HepG2 (cell line): ENCODE results near the gene HNRNPC. TPM values are rescaled to one million over a fixed set of nuclear protein-coding genes. Genes with fewer than 3 reads are reported as not detected.

Source experiments
- AGO2 ChIP-seq: fragments of 200-400 bp; formaldehyde crosslinking; optimal IDR thresholded peaks from 2 replicates; pipeline ENCODE3; 2017; ENCODE audit warnings: mild to moderate bottlenecking, low read depth, low read length, moderate library complexity
- CCDC6 ChIP-seq: sonication (generic); formaldehyde crosslinking; IDR thresholded peaks from 2 replicates; pipeline ENCODE4 v1.8.1; 2022; ENCODE audit warnings: mild to moderate bottlenecking, missing genetic modification reagents, moderate library complexity
- CHCHD3 ChIP-seq: sonication (generic); formaldehyde crosslinking; IDR thresholded peaks from 2 replicates; pipeline ENCODE4 v1.8.0; 2022; ENCODE audit warnings: mild to moderate bottlenecking, missing genetic modification reagents, moderate library complexity
- KLF11 ChIP-seq: IDR thresholded peaks from 2 replicates; pipeline ENCODE4 v1.6.1; 2016; ENCODE audit warnings: missing compliant biosample characterization
- MEIS1 ChIP-seq: sonication (generic); formaldehyde crosslinking; IDR thresholded peaks from 2 replicates; pipeline ENCODE4 v1.9.0; 2021; ENCODE audit warnings: mild to moderate bottlenecking, missing genetic modification reagents, moderate library complexity, borderline replicate concordance
- NRL ChIP-seq: sonication (generic); formaldehyde crosslinking; IDR thresholded peaks from 2 replicates; pipeline ENCODE4 v1.5.0; 2020; ENCODE audit warnings: missing genetic modification reagents, mild to moderate bottlenecking, moderate library complexity, borderline replicate concordance
- PAF1 ChIP-seq: IDR thresholded peaks from 2 replicates; pipeline ENCODE4 v1.6.1; 2016; ENCODE audit warnings: missing genetic modification reagents, missing compliant biosample characterization
- SRSF4 ChIP-seq: fragments of 200-400 bp; formaldehyde crosslinking; IDR thresholded peaks from one replicate; pipeline ENCODE4 v1.6.1; 2018; ENCODE audit warnings: mild to moderate bottlenecking, low read depth, low read length, moderate library complexity; ENCODE audit not compliant: poor library complexity, severe bottlenecking
- TBL1XR1 ChIP-seq: fragments of 150-350 bp; IDR thresholded peaks from 2 replicates; pipeline ENCODE4 v1.6.1; 2014; ENCODE audit warnings: borderline replicate concordance, low read length; ENCODE audit not compliant: partially characterized antibody
- ZNF253 ChIP-seq: sonication (generic); formaldehyde crosslinking; IDR thresholded peaks from 2 replicates; pipeline ENCODE4 v1.8.0; 2022; ENCODE audit warnings: mild to moderate bottlenecking, missing genetic modification reagents, borderline replicate concordance
- ZNF30 ChIP-seq: sonication (generic); formaldehyde crosslinking; IDR thresholded peaks from 2 replicates; pipeline ENCODE4 v1.5.0; 2020; ENCODE audit warnings: mild to moderate bottlenecking, missing genetic modification reagents
- ZNF362 ChIP-seq: sonication (generic); formaldehyde crosslinking; IDR thresholded peaks from 2 replicates; pipeline ENCODE4 v1.4.0; 2020; ENCODE audit warnings: missing genetic modification reagents, mild to moderate bottlenecking, borderline replicate concordance
- ZNF770 ChIP-seq: sonication (generic); formaldehyde crosslinking; IDR thresholded peaks from 2 replicates; pipeline ENCODE4 v1.5.0; 2020; ENCODE audit warnings: mild to moderate bottlenecking, missing genetic modification reagents
- polyA plus RNA-seq, 8 experiments: library from polyadenylated mRNA; depleted of rRNA in 3 of 8; stranded (reverse) in 7 of 8; unstranded in 1 of 8; fragments of >200 nt; fragmentation: Illumina TruSeq in 4 of 8; extraction: Trizol in 4 of 8; gene quantifications; 2 replicates each; pipeline versions ENCODE4 v1.2.1 to v1.2.3, GENCODE V29; 2011 to 2016; ENCODE audit warnings: low read depth in 4 of 8, missing spikeins in 1 of 8, mixed read lengths in 1 of 8; ENCODE audit not compliant: insufficient read depth in 1 of 8
- total RNA-seq, 5 experiments: library from RNA; depleted of rRNA; stranded (reverse); fragments of >200 nt; fragmentation: Illumina TruSeq; extraction: Trizol; gene quantifications; 2 replicates each; pipeline ENCODE4 v1.2.3, GENCODE V29; 2016; ENCODE audit warnings: low read depth in 1 of 5
- TF ChIP-seq, protein P1 (sequence below): sonication (generic); formaldehyde crosslinking; IDR thresholded peaks from 2 replicates; pipeline ENCODE4 v1.8.0; 2022; ENCODE audit warnings: missing genetic modification reagents, mild to moderate bottlenecking, inconsistent platforms, borderline replicate concordance
- TF ChIP-seq, protein P2 (sequence below): sonication (generic); IDR thresholded peaks from 2 replicates; pipeline ENCODE4 v1.6.1; 2016; ENCODE audit warnings: low read depth, borderline replicate concordance
- TF ChIP-seq, protein P3 (sequence below): sonication (generic); formaldehyde crosslinking; IDR thresholded peaks from 2 replicates; pipeline ENCODE4 v1.4.0; 2020; ENCODE audit warnings: missing genetic modification reagents

Gene HNRNPC
- total and polyA plus RNA-seq, 2 of the 13 experiments (the other 11 are each of a cell fraction or from before 2014, with no cell fraction given): 628 to 1,099 TPM

DNA sequence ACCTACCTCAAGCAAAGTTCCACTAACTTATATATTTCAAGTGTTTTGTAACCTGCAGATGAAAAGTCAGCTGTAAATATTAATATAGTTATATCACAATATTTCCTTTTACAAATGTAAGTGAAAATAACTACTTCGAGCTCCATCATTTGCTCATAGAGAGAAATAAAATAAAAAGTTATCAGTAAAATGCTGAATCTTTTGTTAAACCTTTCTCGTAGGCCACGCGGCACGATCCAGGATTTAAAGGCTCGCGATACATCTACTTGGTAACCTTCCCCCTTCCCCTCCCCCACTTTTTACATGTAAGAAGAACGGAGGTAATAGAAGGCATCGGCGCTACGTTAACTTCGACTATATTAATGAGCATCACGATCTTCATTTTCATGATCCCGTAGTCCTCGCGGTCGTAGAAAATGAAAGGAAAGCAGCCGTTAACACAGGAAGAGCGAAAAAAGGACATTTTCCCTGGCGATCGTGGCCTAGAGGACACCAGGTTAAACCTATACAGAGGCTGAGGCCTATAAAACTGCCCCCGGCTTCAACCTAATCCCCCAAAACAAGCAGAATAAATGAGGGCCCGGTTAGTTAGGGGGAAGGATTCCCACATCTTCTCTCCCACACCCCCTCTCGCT, 508 bp downstream of the HNRNPC start (continued):
- TF ChIP-seq, protein P1, sequence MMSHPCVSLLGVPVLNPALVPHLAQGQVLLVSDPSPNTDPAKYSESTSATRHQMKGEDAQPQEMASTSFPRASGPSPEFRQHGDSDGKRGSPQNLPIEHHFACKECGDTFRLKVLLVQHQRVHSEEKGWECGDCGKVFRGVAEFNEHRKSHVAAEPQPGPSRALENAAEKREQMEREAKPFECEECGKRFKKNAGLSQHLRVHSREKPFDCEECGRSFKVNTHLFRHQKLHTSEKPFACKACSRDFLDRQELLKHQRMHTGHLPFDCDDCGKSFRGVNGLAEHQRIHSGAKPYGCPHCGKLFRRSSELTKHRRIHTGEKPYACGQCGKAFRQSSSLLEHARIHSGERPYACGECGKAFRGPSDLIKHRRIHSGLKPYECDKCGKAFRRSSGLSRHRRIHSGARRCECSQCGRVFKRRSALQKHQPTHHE (CRISPR knock-in tag): no peak
- TF ChIP-seq KLF11 (CRISPR knock-in tag) (no peak), ZNF253 (CRISPR knock-in tag) (no peak), AGO2 (no peak), CCDC6 (CRISPR knock-in tag) (no peak), CHCHD3 (no peak), TBL1XR1 (no peak), MEIS1 (CRISPR knock-in tag) (no peak), PAF1 (0 out of 2 replicates have a peak, but pooled peaks have one; percentile 29), SRSF4 (no peak), NRL (no peak), ZNF362 (no peak), ZNF30 (CRISPR knock-in tag) (peak; percentile 55; the same call in 1 of the 2 replicates), ZNF770 (CRISPR knock-in tag) (peak; percentile 23; the same call in 1 of the 2 replicates)
- TF ChIP-seq, protein P2, sequence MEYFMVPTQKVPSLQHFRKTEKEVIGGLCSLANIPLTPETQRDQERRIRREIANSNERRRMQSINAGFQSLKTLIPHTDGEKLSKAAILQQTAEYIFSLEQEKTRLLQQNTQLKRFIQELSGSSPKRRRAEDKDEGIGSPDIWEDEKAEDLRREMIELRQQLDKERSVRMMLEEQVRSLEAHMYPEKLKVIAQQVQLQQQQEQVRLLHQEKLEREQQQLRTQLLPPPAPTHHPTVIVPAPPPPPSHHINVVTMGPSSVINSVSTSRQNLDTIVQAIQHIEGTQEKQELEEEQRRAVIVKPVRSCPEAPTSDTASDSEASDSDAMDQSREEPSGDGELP: no peak
- TF ChIP-seq, protein P3, sequence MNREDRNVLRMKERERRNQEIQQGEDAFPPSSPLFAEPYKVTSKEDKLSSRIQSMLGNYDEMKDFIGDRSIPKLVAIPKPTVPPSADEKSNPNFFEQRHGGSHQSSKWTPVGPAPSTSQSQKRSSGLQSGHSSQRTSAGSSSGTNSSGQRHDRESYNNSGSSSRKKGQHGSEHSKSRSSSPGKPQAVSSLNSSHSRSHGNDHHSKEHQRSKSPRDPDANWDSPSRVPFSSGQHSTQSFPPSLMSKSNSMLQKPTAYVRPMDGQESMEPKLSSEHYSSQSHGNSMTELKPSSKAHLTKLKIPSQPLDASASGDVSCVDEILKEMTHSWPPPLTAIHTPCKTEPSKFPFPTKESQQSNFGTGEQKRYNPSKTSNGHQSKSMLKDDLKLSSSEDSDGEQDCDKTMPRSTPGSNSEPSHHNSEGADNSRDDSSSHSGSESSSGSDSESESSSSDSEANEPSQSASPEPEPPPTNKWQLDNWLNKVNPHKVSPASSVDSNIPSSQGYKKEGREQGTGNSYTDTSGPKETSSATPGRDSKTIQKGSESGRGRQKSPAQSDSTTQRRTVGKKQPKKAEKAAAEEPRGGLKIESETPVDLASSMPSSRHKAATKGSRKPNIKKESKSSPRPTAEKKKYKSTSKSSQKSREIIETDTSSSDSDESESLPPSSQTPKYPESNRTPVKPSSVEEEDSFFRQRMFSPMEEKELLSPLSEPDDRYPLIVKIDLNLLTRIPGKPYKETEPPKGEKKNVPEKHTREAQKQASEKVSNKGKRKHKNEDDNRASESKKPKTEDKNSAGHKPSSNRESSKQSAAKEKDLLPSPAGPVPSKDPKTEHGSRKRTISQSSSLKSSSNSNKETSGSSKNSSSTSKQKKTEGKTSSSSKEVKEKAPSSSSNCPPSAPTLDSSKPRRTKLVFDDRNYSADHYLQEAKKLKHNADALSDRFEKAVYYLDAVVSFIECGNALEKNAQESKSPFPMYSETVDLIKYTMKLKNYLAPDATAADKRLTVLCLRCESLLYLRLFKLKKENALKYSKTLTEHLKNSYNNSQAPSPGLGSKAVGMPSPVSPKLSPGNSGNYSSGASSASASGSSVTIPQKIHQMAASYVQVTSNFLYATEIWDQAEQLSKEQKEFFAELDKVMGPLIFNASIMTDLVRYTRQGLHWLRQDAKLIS (CRISPR knock-in tag): no peak
